Lower lobe of right lung (tissue), 2 donors: Measurements from ENCODE around the gene SLC37A2. TPM values are rescaled to one million over a fixed set of nuclear protein-coding genes. Genes with fewer than 3 reads are reported as not detected.

Experiments
- ATAC-seq, 2 donors: fragments of 200-7000 bp; cut with Tn5 transposase; one replicate each; pipeline ENCODE4 v1.9.1; 2020 to 2022; ENCODE audit warnings: mild to moderate bottlenecking in 2 of 2, moderate library complexity in 2 of 2
- DNase-seq: peaks from one replicate; pipeline ENCODE4 v3.0.0-alpha.2; 2020
- H3K27ac ChIP-seq: fragments of 200-600 bp; one replicate; pipeline ENCODE4 v1.8.0; 2022
- H3K27me3 ChIP-seq: fragments of 200-600 bp; one replicate; pipeline ENCODE4 v1.8.0; 2022; ENCODE audit warnings: low read depth
- H3K36me3 ChIP-seq: fragments of 200-600 bp; one replicate; pipeline ENCODE4 v1.8.0; 2022; ENCODE audit warnings: mild to moderate bottlenecking
- H3K4me1 ChIP-seq: fragments of 200-600 bp; one replicate; pipeline ENCODE4 v1.8.0; 2022
- H3K4me3 ChIP-seq: fragments of 200-600 bp; one replicate; pipeline ENCODE4 v1.8.0; 2022; ENCODE audit warnings: mild to moderate bottlenecking
- H3K9me3 ChIP-seq: fragments of 200-600 bp; one replicate; pipeline ENCODE4 v1.8.0; 2022
- CTCF ChIP-seq: fragments of 200-600 bp; IDR thresholded peaks from one replicate; pipeline ENCODE4 v1.8.0; 2022; ENCODE audit warnings: antibody characterized with exemption, mild to moderate bottlenecking
- intact Hi-C: fragments of 100-400 bp; cut with DNase I; formaldehyde crosslinking; loops from one replicate; pipeline ENCODE4 v1.11.0; 2022
- total RNA-seq: library from RNA; stranded (reverse); fragmentation: NEBNext Ultra II Directional; extraction: Animal tissue kit (Norgen Biotek cat#: 25700); gene quantifications from one replicate; pipeline ENCODE4 v1.2.1, GENCODE V29; 2021
- donor health status: DM: no; HTN: yes; CAD: no; lungs with severe emphysema.

The SLC37A2 gene
- total RNA-seq, 1 donor from 2014 or later: 25.0 TPM

- Histone ChIP-seq H3K36me3 (no peaks in the 10 kb centered on the region), H3K27ac (peak overlapping the region; percentile 82), H3K4me3 (peak overlapping the region; percentile 75), H3K4me1 (peaks cover 17% of the 10 kb centered on the region), H3K27me3 (peaks cover 13% of the 10 kb centered on the region), H3K9me3 (no peaks in the 10 kb centered on the region)
- DNase-seq (no peak), ATAC-seq (no peak)
- TF ChIP-seq CTCF: no peak
- intact Hi-C loops: no loop called here
These were observed 965 bp downstream of the SLC37A2 start for GRCh38 chr11:125064070-125064469.

- no peak for DNase-seq
- H3K4me1 ChIP-seq: peaks cover 36% of the 10 kb centered on the region
- no peak overlapping the region for H3K27ac ChIP-seq
- peaks cover 13% of the 10 kb centered on the region for H3K27me3 ChIP-seq
- no peaks in the 10 kb centered on the region for H3K9me3 ChIP-seq
- intact Hi-C loops: no loop called here
- H3K4me3 ChIP-seq: no peak overlapping the region
- ATAC-seq: no peak
- TF ChIP-seq CTCF: no peak
- no peaks in the 10 kb centered on the region for H3K36me3 ChIP-seq
These were observed 5.3 kb downstream of the SLC37A2 start for GRCh38 chr11:125068368-125068767.

- no peaks in the 10 kb centered on the region for H3K9me3 ChIP-seq
- no peak for ATAC-seq
- no peak overlapping the region for H3K27ac ChIP-seq
- no peak overlapping the region for H3K4me3 ChIP-seq
- DNase-seq: no peak
- no peak for TF ChIP-seq CTCF
- H3K4me1 ChIP-seq: peaks cover 30% of the 10 kb centered on the region
- peaks cover 13% of the 10 kb centered on the region for H3K27me3 ChIP-seq
- intact Hi-C loops: no loop called here
- H3K36me3 ChIP-seq: no peaks in the 10 kb centered on the region
These were observed 5.9 kb downstream of the SLC37A2 start for GRCh38 chr11:125069008-125069407.

GRCh38 chr11:125069796-125070195 is 6.7 kb downstream of the SLC37A2 start:
- Histone ChIP-seq H3K36me3 (no peaks in the 10 kb centered on the region), H3K9me3 (no peaks in the 10 kb centered on the region), H3K27me3 (peaks cover 13% of the 10 kb centered on the region), H3K27ac (peak overlapping the region; percentile 58), H3K4me1 (peaks cover 25% of the 10 kb centered on the region), H3K4me3 (no peak overlapping the region)
- DNase-seq: no peak
- no peak for TF ChIP-seq CTCF
- no peak for ATAC-seq
- intact Hi-C loops: no loop called here

- Histone ChIP-seq H3K9me3 (no peaks in the 10 kb centered on the region), H3K27ac (peak overlapping the region; percentile 58), H3K36me3 (no peaks in the 10 kb centered on the region), H3K4me3 (no peak overlapping the region), H3K4me1 (peaks cover 25% of the 10 kb centered on the region), H3K27me3 (peaks cover 10% of the 10 kb centered on the region)
- DNase-seq: peak; percentile 87
- ATAC-seq: peak; percentile 91 to 93
- intact Hi-C loops: no loop called here
- no peak for TF ChIP-seq CTCF
These were observed 7.7 kb downstream of the SLC37A2 start for GRCh38 chr11:125070699-125071254.
